H1 (cell line): Measurements from ENCODE around the gene TFAP2E. TPM values are rescaled to one million over a fixed set of nuclear protein-coding genes. Genes with fewer than 3 reads are reported as not detected.

Source experiments
- CTCF ChIA-PET: fragments of 300-600 bp; sonication (Branson Sonifier 250); formaldehyde crosslinking; loops from one replicate; lab custom pipeline; 2021; ENCODE audit not compliant: partially characterized antibody; lab: Charles Lee
- POLR2A ChIA-PET: fragments of 300-600 bp; sonication (Branson Sonifier 250); formaldehyde crosslinking; loops from one replicate; lab custom pipeline; 2021; ENCODE audit warnings: inconsistent platforms; ENCODE audit not compliant: partially characterized antibody; lab: Charles Lee
- DNase-seq, 2 experiments: peaks; one replicate each; pipeline versions ENCODE4 v3.0.0 to v3.0.0-alpha.2; 2010 to 2022; ENCODE audit warnings: low spot score in 2 of 2, low read depth in 1 of 2, mixed read lengths in 1 of 2
- FAIRE-seq: peaks from 2 replicates; lab custom pipeline; 2011; peaks lifted over from hg19 to GRCh38; lab: Jason Lieb, UNC
- H2AFZ ChIP-seq: 2 replicates; pipeline ENCODE4 v1.8.1; 2012; ENCODE audit warnings: low read length, inconsistent platforms
- H2AK5ac ChIP-seq: 2 replicates; pipeline ENCODE4 v1.6.1; 2013; ENCODE audit warnings: low read depth, low read length
- H2BK120ac ChIP-seq: replicated peaks from 2 replicates; pipeline ENCODE3; 2013; ENCODE audit warnings: low read depth, low read length, inconsistent platforms
- H2BK12ac ChIP-seq: 2 replicates; pipeline ENCODE4 v1.6.1; 2013; ENCODE audit warnings: low read depth, low read length
- H2BK15ac ChIP-seq: 2 replicates; pipeline ENCODE4 v1.6.1; 2013; ENCODE audit warnings: low read length
- H2BK20ac ChIP-seq: 2 replicates; pipeline ENCODE4 v1.6.1; 2013; ENCODE audit warnings: low read length
- H2BK5ac ChIP-seq: 2 replicates; pipeline ENCODE4 v1.6.1; 2013; ENCODE audit warnings: low read depth, low read length
- H3K14ac ChIP-seq: 2 replicates; pipeline ENCODE4 v1.6.1; 2013; ENCODE audit warnings: inconsistent platforms; ENCODE audit not compliant: insufficient read length
- H3K18ac ChIP-seq: 2 replicates; pipeline ENCODE4 v1.6.1; 2013; ENCODE audit warnings: low read length; ENCODE audit errors: extremely low read depth
- H3K23ac ChIP-seq: 2 replicates; pipeline ENCODE4 v1.6.1; 2013; ENCODE audit warnings: inconsistent platforms; ENCODE audit not compliant: insufficient read length
- H3K23me2 ChIP-seq: 2 replicates; pipeline ENCODE4 v1.6.1; 2013; ENCODE audit warnings: low read depth, low read length
- H3K27ac ChIP-seq: 2 replicates; pipeline ENCODE4 v1.6.1; 2011; ENCODE audit warnings: low read depth, low read length, inconsistent platforms
- H3K27me3 ChIP-seq, 4 experiments: replicated peaks in 1 of 4; 1 replicate in 1 of 4; 2 replicates in 3 of 4; pipeline versions ENCODE4 v1.6.1 to v1.8.1; 2011 to 2013; ENCODE audit warnings: low read length in 3 of 4, mild to moderate bottlenecking in 3 of 4, inconsistent platforms in 2 of 4, mixed read lengths in 2 of 4, moderate library complexity in 1 of 4; ENCODE audit not compliant: control insufficient read depth in 3 of 4, insufficient read depth in 3 of 4; ENCODE audit errors: extremely low read depth in 1 of 4
- H3K36me3 ChIP-seq, 4 experiments: 2 replicates each; pipeline versions ENCODE4 v1.6.1 to v1.8.1; 2011 to 2013; ENCODE audit warnings: mild to moderate bottlenecking in 4 of 4, low read length in 3 of 4, moderate library complexity in 2 of 4, control low read depth in 1 of 4, inconsistent platforms in 1 of 4; ENCODE audit not compliant: insufficient read depth in 4 of 4, control insufficient read depth in 2 of 4
- H3K4ac ChIP-seq: replicated peaks from 2 replicates; pipeline ENCODE3; 2013; ENCODE audit warnings: low read length, low read depth, mixed read lengths, inconsistent platforms; ENCODE audit not compliant: insufficient read length
- H3K4me1 ChIP-seq, 4 experiments: replicated peaks in 1 of 4; 1 replicate in 1 of 4; 2 replicates in 3 of 4; pipeline versions ENCODE4 v1.6.1 to v1.8.1; 2011 to 2013; ENCODE audit warnings: low read length in 3 of 4, inconsistent platforms in 2 of 4, mixed read lengths in 1 of 4; ENCODE audit not compliant: insufficient read depth in 4 of 4, control insufficient read depth in 3 of 4
- H3K4me2 ChIP-seq, 2 experiments: 2 replicates each; pipeline versions ENCODE4 v1.6.1 to v1.8.1; 2011 to 2013; ENCODE audit warnings: low read depth in 2 of 2, low read length in 2 of 2, control low read depth in 1 of 2, inconsistent platforms in 1 of 2, mild to moderate bottlenecking in 1 of 2; ENCODE audit not compliant: insufficient read depth in 1 of 2
- H3K4me3 ChIP-seq, 4 experiments: fragments of 200-600, 300-600 bp in 1 of 4; sonication (generic), shearing (Covaris generic), sonication (Bioruptor Twin) in 1 of 4; 2 replicates each; pipeline versions ENCODE4 v1.5.1 to v1.8.1; 2011 to 2016; ENCODE audit warnings: low read length in 4 of 4, low read depth in 3 of 4, control low read depth in 2 of 4, inconsistent platforms in 2 of 4, mild to moderate bottlenecking in 2 of 4, mixed read lengths in 1 of 4, moderate library complexity in 1 of 4; ENCODE audit not compliant: insufficient read depth in 2 of 4; ENCODE audit errors: extremely low read depth in 1 of 4
- H3K56ac ChIP-seq: replicated peaks from 2 replicates; pipeline ENCODE3; 2013; ENCODE audit warnings: low read depth, mild to moderate bottlenecking, mixed read lengths, low read length, inconsistent platforms; ENCODE audit not compliant: insufficient read length
- H3K79me1 ChIP-seq: 2 replicates; pipeline ENCODE4 v1.6.1; 2013; ENCODE audit warnings: low read depth, low read length, control low read depth
- H3K79me2 ChIP-seq, 2 experiments: 2 replicates each; pipeline versions ENCODE4 v1.6.1 to v1.8.1; 2012 to 2013; ENCODE audit warnings: low read length in 2 of 2, mild to moderate bottlenecking in 2 of 2, inconsistent platforms in 1 of 2; ENCODE audit not compliant: insufficient read depth in 2 of 2, control insufficient read depth in 1 of 2
- H3K9ac ChIP-seq, 4 experiments: replicated peaks in 1 of 4; 1 replicate in 1 of 4; 2 replicates in 3 of 4; pipeline versions ENCODE4 v1.6.1 to v1.8.1; 2011 to 2013; ENCODE audit warnings: low read depth in 3 of 4, low read length in 3 of 4, control low read depth in 2 of 4, mild to moderate bottlenecking in 2 of 4, moderate library complexity in 2 of 4, inconsistent platforms in 1 of 4; ENCODE audit errors: extremely low read depth in 1 of 4
- H3K9me3 ChIP-seq, 2 experiments: 2 replicates each; pipeline versions ENCODE4 v1.6.1 to v1.8.1; 2012 to 2013; ENCODE audit warnings: mild to moderate bottlenecking in 2 of 2, moderate library complexity in 2 of 2, control low read depth in 1 of 2, inconsistent platforms in 1 of 2, low read depth in 1 of 2, low read length in 1 of 2, mixed read lengths in 1 of 2; ENCODE audit not compliant: insufficient read depth in 2 of 2
- H4K20me1 ChIP-seq, 2 experiments: replicated peaks in 1 of 2; 2 replicates each; pipeline versions ENCODE3 to v1.8.1; 2011 to 2013; ENCODE audit warnings: inconsistent platforms in 2 of 2, low read length in 2 of 2, mild to moderate bottlenecking in 1 of 2; ENCODE audit not compliant: insufficient read depth in 2 of 2, control insufficient read depth in 1 of 2
- H4K5ac ChIP-seq: 2 replicates; pipeline ENCODE4 v1.6.1; 2013; ENCODE audit warnings: low read length, low read depth, mixed read lengths, inconsistent platforms; ENCODE audit not compliant: insufficient read length
- H4K8ac ChIP-seq: 2 replicates; pipeline ENCODE4 v1.8.0; 2013; ENCODE audit warnings: mild to moderate bottlenecking, moderate library complexity, low read length, inconsistent platforms; ENCODE audit not compliant: insufficient read depth; ENCODE audit errors: extremely low read depth
- H4K91ac ChIP-seq: replicated peaks from 2 replicates; pipeline ENCODE3; 2013; ENCODE audit warnings: low read length, mixed read lengths, inconsistent platforms; ENCODE audit not compliant: insufficient read length
- CHD2 ChIP-seq: IDR thresholded peaks from 2 replicates; pipeline ENCODE4 v1.6.1; 2012; ENCODE audit warnings: low read length, improper control_type of control experiment
- GABPA ChIP-seq: IDR thresholded peaks from 2 replicates; pipeline ENCODE4 v1.6.1; 2011; ENCODE audit warnings: mild to moderate bottlenecking, low read length, moderate library complexity, borderline replicate concordance; ENCODE audit not compliant: insufficient read depth
- SIRT6 ChIP-seq: IDR thresholded peaks from one replicate; pipeline ENCODE4 v1.7.1; 2012; ENCODE audit warnings: low read length, inconsistent platforms
- TAF1 ChIP-seq: IDR thresholded peaks from 2 replicates; pipeline ENCODE4 v1.6.1; 2011; ENCODE audit warnings: mild to moderate bottlenecking, low read depth, low read length
- TEAD4 ChIP-seq: IDR thresholded peaks from 2 replicates; pipeline ENCODE4 v1.6.1; 2012; ENCODE audit warnings: low read depth, low read length, inconsistent platforms, mixed read lengths
- whole genome bisulfite sequencing, 2 experiments: shearing (Covaris generic) in 1 of 2; methylation state at CpG; one replicate each; pipeline versions ENCODE4 v1.1.6 to v1.1.7; 2013 to 2015; ENCODE audit warnings: low lambda C conversion rate in 2 of 2, mixed read lengths in 2 of 2, inconsistent platforms in 1 of 2, low coverage in 1 of 2, missing lambda C conversion rate in 1 of 2; ENCODE audit not compliant: insufficient replicate concordance in 2 of 2, insufficient coverage in 1 of 2, insufficient read length in 1 of 2; ENCODE audit errors: extremely low coverage in 1 of 2, missing lambda C conversion rate in 1 of 2; 5-methylcytosine and 5-hydroxymethylcytosine counted together
- polyA plus RNA-seq, 7 experiments: library from polyadenylated mRNA; depleted of rRNA in 3 of 7; stranded (reverse) in 5 of 7; unstranded in 2 of 7; fragments of >200 nt in 5 of 7; fragments of 200-250 nt in 2 of 7; gene quantifications; 1 replicate in 5 of 7; 2 replicates in 1 of 7; 4 replicates in 1 of 7; pipeline versions ENCODE4 v1.2.1 to v1.2.3, GENCODE V29; 2011 to 2013; ENCODE audit warnings: missing spikeins in 2 of 7, mixed read lengths in 2 of 7
- total RNA-seq: library from RNA; stranded (reverse); fragmentation: NEBNext Ultra II Directional; extraction: Animal tissue kit (Norgen Biotek cat#: 25700); gene quantifications from 2 replicates; pipeline ENCODE4 v1.2.1, GENCODE V29; 2021

Gene TFAP2E
- total and polyA plus RNA-seq, 2 of the 8 experiments (the other 6 are each of a cell fraction or from before 2014, with no cell fraction given) = 0.24 to 0.50 TPM

- peaks cover 2% of the 10 kb centered on the region; the same call in 1 of the 2 replicates for H3K79me1 ChIP-seq
- no peak overlapping the region for H3K14ac ChIP-seq
- no peak overlapping the region for H2AK5ac ChIP-seq
- no peak overlapping the region for H3K4me3 ChIP-seq
- no peak overlapping the region for H3K23ac ChIP-seq
- POLR2A ChIA-PET = no interaction called here
- TF ChIP-seq GABPA (no peak), CHD2 (no peak), SIRT6 (no peak), TAF1 (no peak), TEAD4 (no peak)
- H3K18ac ChIP-seq = no peak overlapping the region
- no peak overlapping the region for H2BK5ac ChIP-seq
- H4K20me1 ChIP-seq = peaks cover 4 to 7% of the 10 kb centered on the region in 2 experiments
- H3K56ac ChIP-seq = no peak overlapping the region
- H4K8ac ChIP-seq = no peak overlapping the region
- DNase-seq (no peak), FAIRE-seq (no peak)
- H3K27ac ChIP-seq = no peak overlapping the region
- no peak overlapping the region for H4K91ac ChIP-seq
- no peaks in the 10 kb centered on the region for H3K27me3 ChIP-seq
- peaks cover 0 to 36% of the 10 kb centered on the region in 2 experiments; a peak in 2 of 4 replicates for H3K79me2 ChIP-seq
- H3K9me3 ChIP-seq = no peaks in the 10 kb centered on the region
- peaks cover 0 to 25% (median 7%) of the 10 kb centered on the region in 4 experiments; a peak in 5 of 8 replicates for H3K36me3 ChIP-seq
- H2BK120ac ChIP-seq = no peak overlapping the region
- H2BK20ac ChIP-seq = no peak overlapping the region
- H2BK12ac ChIP-seq = no peak overlapping the region
- no peak overlapping the region for H3K4ac ChIP-seq
- no peak overlapping the region for H2AFZ ChIP-seq
- H3K4me1 ChIP-seq = no peaks in the 10 kb centered on the region
- no peak overlapping the region for H3K9ac ChIP-seq
- no peaks in the 10 kb centered on the region for H3K23me2 ChIP-seq
- WGBS, 2 experiments = 91% methylated on average over 8 of the region's 8 CpGs; no CpG with 5 or more reads in 1 of the 2 experiments
- H4K5ac ChIP-seq = no peak overlapping the region
- CTCF ChIA-PET = interaction anchor here (0.9 to 1.6 kb wide), 3 partner anchors 38 to 99 kb away, joined by 3 to 8 read pairs (median 4); no protein-coding TSS in a partner anchor
- H2BK15ac ChIP-seq = no peak overlapping the region
- H3K4me2 ChIP-seq = no peak overlapping the region
Observed at GRCh38 chr1:35615440-35615839, 42.3 kb downstream of the TFAP2E start.
